ENCODE data around the gene TFDP2.

TFDP2 gene

DNA sequence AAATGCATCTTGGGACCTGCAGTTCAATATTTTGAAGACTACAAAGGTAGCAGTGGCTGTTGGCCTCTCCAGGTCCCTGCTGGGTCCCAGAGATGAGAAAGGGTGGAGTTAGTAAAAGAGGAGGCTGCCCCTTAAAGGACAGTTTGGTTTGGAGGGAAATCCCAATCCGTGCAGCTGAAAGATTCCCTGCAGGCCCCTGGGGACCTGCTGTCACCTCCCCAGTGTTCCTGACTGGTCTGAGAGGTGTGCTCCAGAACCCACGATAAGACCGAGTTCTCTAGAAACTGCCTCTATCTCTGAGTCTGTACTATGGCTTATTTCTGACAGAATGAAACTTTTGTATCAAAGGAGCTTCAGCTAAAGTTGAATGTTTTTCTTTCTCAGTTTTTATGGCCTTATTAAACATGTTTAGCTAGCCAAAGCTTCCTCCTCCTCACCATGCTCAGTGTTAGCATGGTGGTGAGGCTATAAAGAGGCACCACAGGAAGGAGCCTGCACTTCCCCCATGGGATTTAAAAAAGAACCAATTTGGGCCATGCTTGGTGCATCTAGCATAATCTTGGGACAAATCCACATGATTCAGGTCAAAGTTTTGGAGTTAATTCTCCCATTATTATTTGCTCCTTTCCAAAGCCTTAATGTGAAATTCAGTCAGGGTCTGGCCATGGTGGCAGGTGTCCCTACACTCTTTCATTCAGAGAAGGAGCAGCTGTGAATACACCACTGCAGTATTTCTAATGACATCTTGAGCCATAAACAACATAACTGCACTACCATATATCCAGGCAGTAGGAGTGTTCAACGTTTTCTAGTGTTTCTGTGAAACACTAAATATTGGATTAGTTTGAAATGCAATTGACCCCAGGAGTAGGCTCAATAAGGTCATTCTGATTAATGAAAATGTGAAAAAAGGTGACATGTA lies 198.5 kb downstream of the TFDP2 start:
- Histone ChIP-seq H3K4me2 (ENCODE audit: low read length) (no peak overlapping the region), H3K36me3 (ENCODE audit: control insufficient read depth, low read length) (peaks cover 47% of the 10 kb centered on the region), H3K27ac (ENCODE audit: low read depth, low read length) (no peak overlapping the region), H3K27me3 (ENCODE audit: control insufficient read depth, low read length) (no peaks in the 10 kb centered on the region), H3K4me3 (ENCODE audit: low read length) (no peak overlapping the region), H3K4me1 (ENCODE audit: control insufficient read depth, low read length) (no peaks in the 10 kb centered on the region), H3K9me2 (replicated peaks; ENCODE audit: control insufficient read depth, low read length) (no peaks in the 10 kb centered on the region), H3F3A (ENCODE audit: control insufficient read depth, insufficient read depth) (no peaks in the 10 kb centered on the region), H3K9me3 (ENCODE audit: control insufficient read depth, insufficient read depth, low read length) (no peaks in the 10 kb centered on the region), H4K20me1 (ENCODE audit: control insufficient read depth, insufficient read depth, low read depth, low read length) (no peaks in the 10 kb centered on the region), H3K79me2 (ENCODE audit: control insufficient read depth, low read length) (no peaks in the 10 kb centered on the region)
- TF ChIP-seq, protein P1, sequence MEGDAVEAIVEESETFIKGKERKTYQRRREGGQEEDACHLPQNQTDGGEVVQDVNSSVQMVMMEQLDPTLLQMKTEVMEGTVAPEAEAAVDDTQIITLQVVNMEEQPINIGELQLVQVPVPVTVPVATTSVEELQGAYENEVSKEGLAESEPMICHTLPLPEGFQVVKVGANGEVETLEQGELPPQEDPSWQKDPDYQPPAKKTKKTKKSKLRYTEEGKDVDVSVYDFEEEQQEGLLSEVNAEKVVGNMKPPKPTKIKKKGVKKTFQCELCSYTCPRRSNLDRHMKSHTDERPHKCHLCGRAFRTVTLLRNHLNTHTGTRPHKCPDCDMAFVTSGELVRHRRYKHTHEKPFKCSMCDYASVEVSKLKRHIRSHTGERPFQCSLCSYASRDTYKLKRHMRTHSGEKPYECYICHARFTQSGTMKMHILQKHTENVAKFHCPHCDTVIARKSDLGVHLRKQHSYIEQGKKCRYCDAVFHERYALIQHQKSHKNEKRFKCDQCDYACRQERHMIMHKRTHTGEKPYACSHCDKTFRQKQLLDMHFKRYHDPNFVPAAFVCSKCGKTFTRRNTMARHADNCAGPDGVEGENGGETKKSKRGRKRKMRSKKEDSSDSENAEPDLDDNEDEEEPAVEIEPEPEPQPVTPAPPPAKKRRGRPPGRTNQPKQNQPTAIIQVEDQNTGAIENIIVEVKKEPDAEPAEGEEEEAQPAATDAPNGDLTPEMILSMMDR (IDR thresholded peaks at IDR 0.05; ENCODE audit: low read depth, low read length, poor library complexity, severe bottlenecking): no peak
- TF ChIP-seq EZH2phosphoT487 (IDR thresholded peaks at IDR 0.05; ENCODE audit: borderline replicate concordance, low read length): no peak

DNA sequence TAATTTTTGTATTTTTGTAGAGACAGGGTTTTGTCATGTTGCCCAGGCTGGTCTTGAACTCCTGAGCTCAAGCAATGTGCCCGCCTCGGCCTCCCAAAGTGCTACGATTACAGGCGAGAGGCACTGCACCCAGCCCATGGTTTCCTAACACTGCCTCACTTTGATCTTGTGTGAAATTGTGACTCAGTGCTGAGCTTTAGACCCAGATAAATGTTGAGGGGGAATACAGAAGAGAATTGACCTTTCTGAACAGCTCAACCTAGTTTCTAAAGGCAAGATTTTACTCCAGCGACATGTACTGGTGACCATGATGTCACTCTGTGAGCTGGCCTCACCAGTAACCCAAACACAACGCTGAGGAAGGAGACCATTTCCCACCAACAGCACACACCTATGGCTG lies 199.4 kb downstream of the TFDP2 start:
- no peaks in the 10 kb centered on the region for H3K9me2 ChIP-seq (replicated peaks; ENCODE audit: control insufficient read depth, low read length)
- H3K36me3 ChIP-seq (ENCODE audit: control insufficient read depth, low read length): peaks cover 43% of the 10 kb centered on the region
- H3K4me3 ChIP-seq (ENCODE audit: low read length): no peak overlapping the region
- H3K9me3 ChIP-seq (ENCODE audit: control insufficient read depth, insufficient read depth, low read length): no peaks in the 10 kb centered on the region
- TF ChIP-seq, protein P1 (IDR thresholded peaks at IDR 0.05; ENCODE audit: low read depth, low read length, poor library complexity, severe bottlenecking): no peak
- TF ChIP-seq EZH2phosphoT487 (IDR thresholded peaks at IDR 0.05; ENCODE audit: borderline replicate concordance, low read length): no peak
- H3K4me2 ChIP-seq (ENCODE audit: low read length): no peak overlapping the region
- H3K27ac ChIP-seq (ENCODE audit: low read depth, low read length): no peak overlapping the region
- no peaks in the 10 kb centered on the region for H3K4me1 ChIP-seq (ENCODE audit: control insufficient read depth, low read length)
- no peaks in the 10 kb centered on the region for H3K79me2 ChIP-seq (ENCODE audit: control insufficient read depth, low read length)
- no peaks in the 10 kb centered on the region for H4K20me1 ChIP-seq (ENCODE audit: control insufficient read depth, insufficient read depth, low read depth, low read length)
- H3F3A ChIP-seq (ENCODE audit: control insufficient read depth, insufficient read depth): no peaks in the 10 kb centered on the region
- H3K27me3 ChIP-seq (ENCODE audit: control insufficient read depth, low read length): no peaks in the 10 kb centered on the region

DNA sequence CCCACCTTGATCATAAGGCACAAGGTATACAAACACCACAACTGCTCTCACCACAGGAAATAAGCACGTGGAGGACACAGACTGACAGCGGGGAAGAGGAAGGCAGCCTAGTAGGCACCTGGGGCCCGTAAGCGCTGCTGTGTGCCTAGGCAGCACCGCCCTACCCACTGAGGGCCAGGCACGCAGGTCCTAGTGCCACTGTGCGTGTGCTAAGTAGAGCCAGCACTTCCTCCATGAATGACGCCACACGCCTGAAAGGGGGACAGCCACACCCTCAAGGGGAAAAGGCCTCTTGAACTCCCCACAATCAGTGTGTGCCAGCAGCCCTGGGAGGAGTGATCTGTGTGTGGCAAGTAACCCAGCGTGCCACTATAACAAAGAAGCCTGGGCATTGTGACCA lies 199.9 kb downstream of the TFDP2 start:
- Histone ChIP-seq H3K4me1 (ENCODE audit: control insufficient read depth, low read length) (no peaks in the 10 kb centered on the region), H3K36me3 (ENCODE audit: control insufficient read depth, low read length) (peaks cover 38% of the 10 kb centered on the region), H3K4me3 (ENCODE audit: low read length) (no peak overlapping the region), H3K27ac (ENCODE audit: low read depth, low read length) (no peak overlapping the region), H3K79me2 (ENCODE audit: control insufficient read depth, low read length) (no peaks in the 10 kb centered on the region), H4K20me1 (ENCODE audit: control insufficient read depth, insufficient read depth, low read depth, low read length) (no peaks in the 10 kb centered on the region), H3F3A (ENCODE audit: control insufficient read depth, insufficient read depth) (no peaks in the 10 kb centered on the region), H3K27me3 (ENCODE audit: control insufficient read depth, low read length) (no peaks in the 10 kb centered on the region), H3K4me2 (ENCODE audit: low read length) (no peak overlapping the region), H3K9me2 (replicated peaks; ENCODE audit: control insufficient read depth, low read length) (no peaks in the 10 kb centered on the region), H3K9me3 (ENCODE audit: control insufficient read depth, insufficient read depth, low read length) (no peaks in the 10 kb centered on the region)
- no peak for TF ChIP-seq EZH2phosphoT487 (IDR thresholded peaks at IDR 0.05; ENCODE audit: borderline replicate concordance, low read length)
- TF ChIP-seq, protein P1 (IDR thresholded peaks at IDR 0.05; ENCODE audit: low read depth, low read length, poor library complexity, severe bottlenecking): no peak

Measured in DOHH2 (cell line).